Stimulated activated CD4-positive, alpha-beta T cell treated with anti-CD3 and anti-CD28 coated beads, Interleukin-4, amount 100 ng/mL, for 48 hours (primary cell): Measurements from ENCODE around the gene IFI27L1.

Experiments
- DNase-seq, 2 donors: peaks; one replicate each; pipeline ENCODE4 v3.0.0-alpha.2; 2020; ENCODE audit warnings: low read depth in 2 of 2

Gene IFI27L1

GRCh38 chr14:94079891-94080620 is 1.1 kb upstream of the IFI27L1 start:
- no peak for DNase-seq

- DNase-seq: no peak
These were observed 293 bp downstream of the IFI27L1 start for GRCh38 chr14:94081386-94081820.

- no peak for DNase-seq
These were observed 6.8 kb downstream of the IFI27L1 start for GRCh38 chr14:94087891-94088290.

- DNase-seq: no peak
These were observed 7.4 kb downstream of the IFI27L1 start for GRCh38 chr14:94088516-94088915.

- no peak for DNase-seq
These were observed 8.4 kb downstream of the IFI27L1 start for GRCh38 chr14:94089479-94089878.

GRCh38 chr14:94093418-94093817 is 12.3 kb downstream of the IFI27L1 start:
- DNase-seq: no peak

- DNase-seq: no peak
These were observed 16.0 kb downstream of the IFI27L1 start for GRCh38 chr14:94097091-94097490.

GRCh38 chr14:94098326-94098992 is 17.3 kb downstream of the IFI27L1 start:
- no peak for DNase-seq

- DNase-seq: no peak
These were observed 17.9 kb downstream of the IFI27L1 start for GRCh38 chr14:94099006-94099405.

- DNase-seq: no peak
These were observed 19.7 kb downstream of the IFI27L1 start for GRCh38 chr14:94100847-94101246.

GRCh38 chr14:94101748-94102147 is 20.6 kb downstream of the IFI27L1 start:
- no peak for DNase-seq

- no peak for DNase-seq
These were observed 21.8 kb downstream of the IFI27L1 start for GRCh38 chr14:94102768-94103482.

GRCh38 chr14:94103554-94104150 is 22.5 kb downstream of the IFI27L1 start:
- DNase-seq: no peak

GRCh38 chr14:94104731-94105130 is 23.6 kb downstream of the IFI27L1 start:
- DNase-seq: no peak

GRCh38 chr14:94109915-94110250 is 28.8 kb downstream of the IFI27L1 start:
- DNase-seq: no peak

- no peak for DNase-seq
These were observed 29.6 kb downstream of the IFI27L1 start, which contains the start of gene IFI27 for GRCh38 chr14:94110552-94111181. IFI27 (plus strand) TSS chr14:94110736.

GRCh38 chr14:94111276-94112095 is 30.4 kb downstream of the IFI27L1 start:
- DNase-seq: no peak

- DNase-seq: no peak
These were observed 31.5 kb downstream of the IFI27L1 start for GRCh38 chr14:94112513-94113063.

- DNase-seq: no peak
These were observed 32.0 kb downstream of the IFI27L1 start for GRCh38 chr14:94113073-94113472.

- no peak for DNase-seq
These were observed 32.4 kb downstream of the IFI27L1 start for GRCh38 chr14:94113490-94113889.
